ENCODE data around the gene PDE6B. TPM values are rescaled to one million over a fixed set of nuclear protein-coding genes. Genes with fewer than 3 reads are reported as not detected.

Gene PDE6B
- polyA plus RNA-seq, 1 donor (not counting 4 experiments of a cell fraction or from before 2014, with no cell fraction given) = not detected

GRCh38 chr4:578451-579443, 46.6 kb upstream of the PDE6B start:
- H3K9me1 ChIP-seq (ENCODE audit: control insufficient read depth, extremely low read depth, insufficient read depth, low read length) = no peaks in the 10 kb centered on the region
- no peak overlapping the region for H3K4me3 ChIP-seq (ENCODE audit: control insufficient read depth in 2 of 3, extremely low read depth in 1 of 3, insufficient read depth in 2 of 3, low read depth in 1 of 3, low read length in 3 of 3)
- H3K27me3 ChIP-seq (ENCODE audit: control insufficient read depth, extremely low read depth, insufficient read depth, low read length) = peaks cover 52% of the 10 kb centered on the region
- dilution Hi-C loops (cut with MboI; ENCODE audit: extremely low pct_ligation_motif_present, low sequenced_read_pairs) = no loop called here
- peaks cover 3% of the 10 kb centered on the region for H4K20me1 ChIP-seq (ENCODE audit: control insufficient read depth, extremely low read depth, insufficient read depth, low read length)
- peaks cover 10% of the 10 kb centered on the region for H3K4me1 ChIP-seq (ENCODE audit: control insufficient read depth, extremely low read depth, insufficient read depth, low read length)
- no peak overlapping the region for H3K4me2 ChIP-seq (ENCODE audit: control insufficient read depth, extremely low read depth, insufficient read depth, low read depth, low read length)
- FAIRE-seq (no peak), DNase-seq (ENCODE audit: low read depth, low spot score) (no peak)
- no peak overlapping the region for H3K9ac ChIP-seq (ENCODE audit: control insufficient read depth, extremely low read depth, insufficient read depth, low read length)
- no peak overlapping the region for H3K27ac ChIP-seq (ENCODE audit: control insufficient read depth, insufficient read depth, low read length)
- no peak for TF ChIP-seq EZH2 (IDR thresholded peaks at IDR 0.05; ENCODE audit: low read length)
- TF ChIP-seq CTCF (optimal IDR thresholded peaks at IDR 0.05 in 1 of 3, IDR thresholded peaks at IDR 0.05 in 1 of 3, conservative IDR thresholded peaks at IDR 0.05 in 1 of 3; ENCODE audit: extremely low read depth in 1 of 3, insufficient read depth in 2 of 3, low read length in 3 of 3) = no peak
- H2AFZ ChIP-seq (ENCODE audit: control insufficient read depth, low read length) = no peak overlapping the region
- H3K36me3 ChIP-seq (ENCODE audit: control insufficient read depth in 2 of 2, extremely low read depth in 1 of 2, insufficient read depth in 2 of 2, low read length in 2 of 2) = no peaks in the 10 kb centered on the region
- H3K79me2 ChIP-seq (ENCODE audit: control insufficient read depth, insufficient read depth, low read length) = no peaks in the 10 kb centered on the region
- no peaks in the 10 kb centered on the region for H3K9me3 ChIP-seq (ENCODE audit: control insufficient read depth, low read depth, low read length)

- Histone ChIP-seq H2AFZ (ENCODE audit: control insufficient read depth, low read length) (no peak overlapping the region), H4K20me1 (ENCODE audit: control insufficient read depth, extremely low read depth, insufficient read depth, low read length) (peaks cover 3% of the 10 kb centered on the region), H3K79me2 (ENCODE audit: control insufficient read depth, insufficient read depth, low read length) (no peaks in the 10 kb centered on the region), H3K4me2 (ENCODE audit: control insufficient read depth, extremely low read depth, insufficient read depth, low read depth, low read length) (no peak overlapping the region), H3K9ac (ENCODE audit: control insufficient read depth, extremely low read depth, insufficient read depth, low read length) (no peak overlapping the region), H3K36me3 (ENCODE audit: control insufficient read depth in 2 of 2, extremely low read depth in 1 of 2, insufficient read depth in 2 of 2, low read length in 2 of 2) (no peaks in the 10 kb centered on the region), H3K9me3 (ENCODE audit: control insufficient read depth, low read depth, low read length) (no peaks in the 10 kb centered on the region), H3K9me1 (ENCODE audit: control insufficient read depth, extremely low read depth, insufficient read depth, low read length) (no peaks in the 10 kb centered on the region), H3K27ac (ENCODE audit: control insufficient read depth, insufficient read depth, low read length) (no peak overlapping the region), H3K27me3 (ENCODE audit: control insufficient read depth, extremely low read depth, insufficient read depth, low read length) (peaks cover 43% of the 10 kb centered on the region), H3K4me3 (ENCODE audit: control insufficient read depth in 2 of 3, extremely low read depth in 1 of 3, insufficient read depth in 2 of 3, low read depth in 1 of 3, low read length in 3 of 3) (no peak overlapping the region), H3K4me1 (ENCODE audit: control insufficient read depth, extremely low read depth, insufficient read depth, low read length) (peaks cover 10% of the 10 kb centered on the region)
- dilution Hi-C loops (cut with MboI; ENCODE audit: extremely low pct_ligation_motif_present, low sequenced_read_pairs) = no loop called here
- FAIRE-seq (no peak), DNase-seq (ENCODE audit: low read depth, low spot score) (no peak)
- no peak for TF ChIP-seq CTCF (optimal IDR thresholded peaks at IDR 0.05 in 1 of 3, IDR thresholded peaks at IDR 0.05 in 1 of 3, conservative IDR thresholded peaks at IDR 0.05 in 1 of 3; ENCODE audit: extremely low read depth in 1 of 3, insufficient read depth in 2 of 3, low read length in 3 of 3)
- TF ChIP-seq EZH2 (IDR thresholded peaks at IDR 0.05; ENCODE audit: low read length) = no peak
These were observed 45.7 kb upstream of the PDE6B start for GRCh38 chr4:579543-580175.

Data from keratinocyte (primary cell).